Hematopoietic multipotent progenitor cell treated with erythropoietin and hydrocortisone succinate and interleukin-3 and kit ligand, for 4 days (in vitro differentiated cells): ENCODE data around the gene MOCS2.
"Not testable (repeated sequence)": the region's sequence is repeated elsewhere in the genome, so short reads cannot be mapped to it uniquely, and the experiment has no call there.

Experiments used
- DNase-seq: peaks from one replicate; pipeline ENCODE4 v3.0.0-alpha.2; 2015

MOCS2 gene, protein sequence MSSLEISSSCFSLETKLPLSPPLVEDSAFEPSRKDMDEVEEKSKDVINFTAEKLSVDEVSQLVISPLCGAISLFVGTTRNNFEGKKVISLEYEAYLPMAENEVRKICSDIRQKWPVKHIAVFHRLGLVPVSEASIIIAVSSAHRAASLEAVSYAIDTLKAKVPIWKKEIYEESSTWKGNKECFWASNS

DNA sequence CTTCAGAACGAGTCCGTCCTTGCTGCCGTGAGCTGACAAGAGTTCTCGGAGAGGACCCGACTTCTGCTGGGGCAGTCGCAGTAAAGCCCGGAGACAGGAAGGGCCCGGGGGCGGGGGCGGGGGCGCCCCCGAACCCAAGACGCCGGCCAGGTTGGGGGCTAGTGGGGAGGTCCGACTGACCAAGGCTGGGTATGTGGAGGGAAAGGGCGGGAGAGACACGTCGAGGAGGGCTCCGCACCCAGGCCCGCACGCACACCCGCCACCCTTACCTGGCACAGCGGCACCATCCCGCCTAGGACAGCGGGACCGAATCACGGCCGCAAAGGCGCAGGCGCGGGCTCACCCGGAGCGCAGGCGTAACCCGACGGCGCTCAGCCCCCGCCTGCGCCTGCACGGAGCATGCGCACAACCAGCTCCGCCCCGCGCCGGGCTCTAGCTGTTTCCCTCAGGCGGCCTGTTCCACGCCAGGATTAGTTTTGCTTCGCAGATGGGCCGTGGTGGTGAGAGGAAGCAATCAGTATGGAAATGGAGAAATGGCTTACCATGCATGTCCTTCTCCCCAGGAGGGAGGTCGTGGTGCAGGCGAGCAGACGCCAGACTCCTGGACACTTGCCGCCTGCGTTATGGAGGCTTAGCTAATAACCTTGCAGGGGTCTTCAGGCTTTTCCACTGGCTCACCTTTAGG lies at the start of gene MOCS2:
Gene MOCS2 (minus strand): TSS at position 315 of the 685 bp plus-strand sequence. CDS start 2,583 bp downstream, outside the sequence.
- DNase-seq: peak; percentile 95

DNA sequence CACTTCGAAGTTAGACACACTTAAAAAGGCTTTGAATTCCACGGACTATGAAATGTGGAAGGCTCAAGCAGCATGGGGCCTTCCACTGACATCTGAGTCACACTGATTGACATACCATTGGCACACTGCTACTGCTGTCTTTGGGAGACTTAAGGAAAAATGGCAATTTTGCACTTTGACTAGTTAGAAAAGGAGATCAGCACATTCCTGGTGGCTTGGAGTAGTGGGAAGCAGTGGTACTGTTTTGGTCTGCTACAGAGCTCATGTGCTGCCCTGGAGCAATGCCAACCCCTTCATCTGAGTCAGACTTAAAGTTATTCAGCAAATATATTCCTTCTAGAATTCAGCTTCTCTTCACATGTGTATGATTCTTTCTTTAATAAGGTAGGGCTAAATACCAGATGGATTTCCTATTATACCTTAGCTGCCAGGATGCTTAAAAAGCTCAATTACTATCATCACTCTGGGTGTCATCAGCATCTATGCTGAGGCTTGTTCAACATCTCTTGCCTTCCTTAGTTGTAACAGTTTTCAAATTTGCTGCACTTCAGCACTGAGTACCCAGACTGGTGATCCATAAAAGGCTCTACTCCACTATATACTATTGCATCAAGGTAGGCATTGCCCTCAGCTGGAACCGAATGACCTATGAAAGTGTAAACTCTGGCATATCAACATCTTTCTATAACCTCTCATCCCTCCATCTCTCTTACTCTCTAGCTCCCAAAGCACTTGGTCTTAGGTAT lies 42.3 kb upstream of the MOCS2 start:
- DNase-seq: no peak

DNA sequence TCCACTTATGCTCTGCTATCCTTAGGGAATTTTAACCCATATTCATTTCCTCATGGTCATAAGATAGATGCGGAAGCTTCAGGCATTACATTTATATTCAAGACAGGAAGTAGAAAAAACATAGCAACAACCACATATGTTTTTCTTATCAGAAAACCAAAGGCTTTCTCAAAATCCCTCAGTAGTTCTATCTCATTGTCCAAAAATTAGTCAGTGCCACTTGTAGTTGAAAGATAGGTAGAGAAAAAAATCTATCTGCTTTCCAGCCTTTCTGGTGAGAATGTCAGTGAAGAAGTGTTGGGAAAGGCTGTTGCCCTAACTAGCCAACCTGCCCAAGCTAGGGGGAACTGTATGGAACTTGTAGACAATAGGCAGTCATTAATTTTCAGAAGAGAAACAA lies 23.5 kb upstream of the MOCS2 start:
- DNase-seq: peak; percentile 74

DNA sequence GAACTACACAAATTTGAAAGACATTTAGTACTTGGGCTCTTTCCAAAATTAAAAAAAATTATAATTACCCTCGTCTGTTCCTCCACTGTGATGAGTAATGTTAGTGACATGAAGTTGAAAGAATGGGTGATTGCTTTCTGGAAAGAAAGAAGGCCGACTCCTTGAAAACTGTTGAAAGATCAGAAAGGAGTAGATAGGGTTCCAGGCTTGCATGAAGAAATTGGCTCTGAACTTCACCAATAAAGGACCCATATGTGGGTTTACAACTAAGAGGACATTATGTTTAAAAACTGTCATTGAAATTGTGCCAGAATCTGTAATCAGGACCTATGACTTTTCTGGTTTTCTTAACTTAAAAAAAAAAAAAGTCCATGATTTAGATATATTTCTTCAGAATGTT lies 20.7 kb upstream of the MOCS2 start:
- DNase-seq: no peak

DNA sequence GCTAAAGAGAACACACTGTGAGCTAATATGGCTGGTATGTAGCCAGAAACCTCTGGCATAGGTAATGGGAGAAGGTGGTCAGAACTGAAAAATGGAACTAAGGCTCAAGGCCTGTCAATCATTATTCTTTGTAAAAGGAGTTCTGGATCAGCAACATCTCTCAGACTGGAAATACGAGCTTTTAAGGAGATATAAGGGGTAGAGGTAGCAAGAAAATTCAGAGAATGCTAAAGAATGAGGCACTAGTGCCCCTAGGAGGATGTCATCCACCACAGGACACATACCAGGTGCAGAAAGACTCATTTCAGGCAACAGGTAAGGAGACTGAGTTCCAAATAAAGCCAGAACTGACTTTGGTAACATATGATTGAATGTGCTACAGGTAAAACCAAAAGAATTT lies 18.9 kb upstream of the MOCS2 start:
- no peak for DNase-seq

DNA sequence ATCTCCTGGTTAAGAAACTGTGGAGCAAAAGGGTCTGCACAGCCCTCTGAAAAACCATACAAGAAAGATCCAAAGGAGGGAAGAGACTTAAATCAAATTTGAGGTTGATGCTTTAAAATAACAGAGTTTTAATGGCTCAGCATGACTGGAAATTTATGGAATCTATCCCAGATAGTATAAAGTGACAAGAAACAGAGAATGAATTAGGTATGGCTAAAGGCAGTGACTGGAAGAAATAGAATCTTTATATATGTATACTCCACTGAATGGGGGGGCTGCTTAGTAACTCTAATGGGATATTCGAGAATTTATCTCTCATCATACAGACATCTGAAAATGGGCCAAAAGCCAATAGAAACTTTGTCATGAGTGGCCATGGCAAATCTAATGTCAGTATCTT lies 17.6 kb upstream of the MOCS2 start:
- no peak for DNase-seq

DNA sequence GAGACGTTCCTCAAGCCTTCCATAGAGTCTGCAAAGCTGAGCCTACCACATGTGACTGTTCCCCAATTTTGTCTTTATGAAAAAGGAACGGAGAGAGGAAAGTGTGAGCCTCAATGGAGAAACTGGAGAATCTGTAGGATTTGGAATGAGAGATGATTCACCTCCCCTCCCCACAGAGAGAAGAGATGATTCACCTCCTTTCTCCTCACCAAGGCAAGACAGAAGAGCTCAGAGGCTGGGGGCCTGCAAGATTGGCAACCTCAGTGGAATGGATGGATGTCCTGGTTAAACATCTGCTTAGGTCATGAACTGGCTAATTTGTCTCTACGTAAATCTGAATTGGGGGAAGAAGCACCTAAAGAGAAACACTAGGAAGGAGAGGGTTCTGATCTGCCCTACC lies 17.0 kb upstream of the MOCS2 start:
- DNase-seq: no peak

DNA sequence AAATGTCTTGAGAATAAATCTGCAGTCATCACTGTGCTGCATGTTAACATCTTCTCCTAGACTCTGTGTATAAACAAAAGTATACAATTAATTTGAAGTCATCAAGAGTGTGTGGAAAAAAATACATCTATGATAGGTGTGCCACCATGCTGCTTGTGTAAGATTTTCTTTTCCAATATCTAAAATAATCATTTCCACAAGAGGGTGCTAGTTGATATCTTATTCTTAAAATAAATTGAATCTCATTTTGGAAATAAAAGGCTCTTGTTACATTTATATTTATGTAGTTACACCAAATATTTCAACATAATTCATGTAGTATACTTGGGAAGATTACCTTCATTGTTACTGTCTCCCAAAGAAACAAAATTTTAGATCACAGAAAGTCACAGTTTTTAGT lies 14.1 kb upstream of the MOCS2 start:
- peak; percentile 52 for DNase-seq

DNA sequence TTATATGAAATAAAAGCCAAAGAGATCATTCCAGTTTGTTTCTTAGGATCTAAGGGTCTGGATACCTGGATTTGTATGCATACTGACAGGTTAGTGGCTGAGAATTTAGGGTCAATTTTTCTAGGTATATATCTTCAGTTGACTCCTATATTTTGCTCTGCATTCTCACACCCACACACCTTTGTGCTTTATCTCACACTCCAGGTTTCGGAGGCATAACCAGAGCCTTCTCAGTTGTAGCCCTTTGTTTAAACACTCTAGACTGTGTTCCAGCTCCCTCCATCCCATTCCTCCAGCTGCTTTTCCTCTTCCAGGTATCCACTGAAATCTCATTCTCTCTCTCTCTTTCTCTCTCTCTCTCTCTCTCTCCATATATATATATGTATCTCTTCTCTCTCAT lies 10.6 kb upstream of the MOCS2 start:
- no peak for DNase-seq

DNA sequence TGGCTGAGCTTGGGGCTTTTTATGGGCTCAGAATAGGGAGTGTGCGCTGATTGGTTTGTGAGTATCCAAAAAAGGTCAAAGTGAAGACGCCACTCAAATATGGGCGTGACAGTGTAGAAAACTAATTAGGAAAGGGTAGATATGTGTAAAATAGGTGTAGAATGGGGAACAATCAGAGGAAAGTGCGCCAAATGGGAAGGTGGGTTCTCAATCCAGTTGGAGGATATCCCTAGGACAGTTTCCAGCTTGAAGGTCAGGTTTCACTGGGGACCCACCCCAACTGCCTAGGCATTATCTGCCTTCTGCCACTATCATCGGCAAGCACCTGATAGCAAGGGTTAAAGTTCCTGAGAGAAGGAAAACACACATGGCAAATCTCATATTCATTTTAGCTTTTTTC lies 9.3 kb upstream of the MOCS2 start:
- DNase-seq: no peak

DNA sequence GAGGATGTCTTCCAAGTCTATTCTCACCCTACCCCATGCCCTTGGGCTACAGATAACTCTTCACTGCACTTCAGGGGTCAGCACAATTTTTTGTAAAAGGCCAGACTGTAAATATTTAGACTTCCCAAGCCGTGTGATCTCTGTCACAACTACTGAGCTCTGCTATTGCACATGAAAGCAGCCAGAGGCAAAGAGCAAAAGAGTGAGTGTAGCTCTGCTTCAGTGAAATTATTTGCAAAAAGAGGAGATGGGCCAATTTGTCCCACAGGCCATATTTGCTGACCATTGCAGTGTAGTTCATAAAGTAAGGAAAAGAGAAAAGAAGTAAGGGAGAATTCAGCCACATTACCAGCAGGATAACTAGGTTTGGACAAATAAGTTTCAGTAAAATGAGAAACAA lies 7.0 kb upstream of the MOCS2 start:
- no peak for DNase-seq

DNA sequence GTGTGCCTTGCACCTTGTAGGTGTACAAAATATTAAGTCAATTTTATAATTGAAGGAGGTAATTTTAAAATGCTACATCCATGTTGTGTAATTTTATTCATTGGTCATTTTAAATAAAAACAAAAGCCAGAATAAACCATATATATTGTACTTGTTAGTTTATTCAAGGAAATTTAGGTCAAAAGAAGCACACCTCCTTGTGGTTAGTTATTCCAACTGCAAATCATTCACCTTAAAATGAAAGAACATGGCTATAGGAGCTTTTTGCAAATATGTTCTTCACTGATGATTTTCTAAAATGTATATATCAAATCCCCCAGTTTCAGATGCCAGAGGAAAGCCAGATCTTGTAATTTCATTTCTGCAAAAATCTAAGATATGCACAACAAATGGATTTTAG lies 5.4 kb upstream of the MOCS2 start:
- peak; percentile 39 for DNase-seq

DNA sequence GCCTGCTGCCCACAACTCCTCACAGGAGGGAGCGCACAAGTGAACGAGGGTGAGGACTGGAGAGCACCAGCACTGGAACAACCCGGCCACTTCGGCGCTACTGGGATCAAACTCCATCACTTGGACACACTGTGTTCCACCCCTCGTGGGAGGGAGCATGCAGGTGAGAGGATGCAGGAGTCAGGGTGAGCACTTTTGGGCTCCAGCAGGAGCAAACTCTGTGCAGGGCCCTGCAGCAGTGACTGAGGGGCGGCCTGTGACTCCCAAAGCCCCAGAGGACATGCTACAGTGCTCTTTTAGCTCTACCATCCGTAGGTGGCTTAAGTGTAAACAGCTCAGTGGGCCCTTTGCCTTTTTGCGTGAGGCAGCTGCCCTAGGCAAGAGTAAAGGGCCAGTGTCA lies 4.4 kb upstream of the MOCS2 start:
- DNase-seq: no peak

DNA sequence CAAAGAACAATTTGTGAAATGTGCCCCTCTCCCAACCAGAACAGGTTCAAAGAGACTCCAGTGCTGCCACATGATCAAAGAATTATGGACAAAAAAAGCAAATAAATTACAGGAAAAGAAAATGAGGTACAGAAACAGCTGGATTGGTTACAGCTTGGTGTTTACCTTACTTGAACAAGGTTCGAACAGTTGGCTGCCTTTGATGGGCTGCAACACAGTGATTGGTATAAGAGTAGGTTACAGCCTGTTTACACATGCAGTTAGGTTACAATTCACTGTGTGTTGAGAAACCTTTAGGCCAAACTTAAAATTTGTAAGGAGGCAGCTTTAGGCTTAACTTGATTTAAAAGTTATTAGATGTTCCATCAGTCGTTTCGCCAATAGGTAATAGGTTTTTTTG lies 3.4 kb upstream of the MOCS2 start:
- no peak for DNase-seq

DNA sequence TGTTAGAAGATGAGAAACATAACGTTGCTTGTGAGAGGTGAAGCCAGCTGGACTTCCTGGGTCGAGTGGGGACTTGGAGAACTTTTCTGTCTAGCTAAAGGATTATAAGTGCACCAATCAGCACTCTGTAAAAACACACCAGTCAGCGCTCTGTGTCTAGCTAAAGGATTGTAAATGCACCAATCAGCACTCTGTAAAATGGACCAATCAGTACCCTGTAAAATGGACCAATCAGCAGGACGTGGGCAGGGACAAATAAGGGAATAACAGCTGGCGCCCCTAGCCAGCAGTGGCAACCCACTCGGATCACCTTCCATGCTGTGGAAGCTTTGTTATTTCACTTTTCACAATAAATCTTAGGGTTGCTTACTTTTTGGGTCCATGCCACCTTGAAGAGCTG lies 2.8 kb upstream of the MOCS2 start:
- not testable (repeated sequence) for DNase-seq

DNA sequence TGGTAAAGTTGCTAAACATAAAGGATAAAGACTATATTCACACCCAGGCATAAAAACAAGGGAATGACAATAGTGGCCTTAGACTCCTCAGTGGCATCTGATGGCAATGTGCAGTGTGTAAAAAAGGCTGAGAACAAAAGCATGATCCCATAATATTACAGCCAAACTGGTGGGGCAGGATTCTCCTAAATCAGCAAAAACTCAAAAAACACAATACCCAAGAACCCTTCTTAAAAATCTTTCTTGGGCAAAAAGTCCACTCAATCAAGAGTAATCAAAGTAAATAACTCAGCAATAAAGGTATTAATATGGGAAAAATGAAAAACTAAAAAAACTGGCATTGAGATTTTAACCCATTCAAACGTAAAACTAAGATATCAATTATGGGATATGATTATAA lies 1.6 kb upstream of the MOCS2 start:
- DNase-seq: no peak

DNA sequence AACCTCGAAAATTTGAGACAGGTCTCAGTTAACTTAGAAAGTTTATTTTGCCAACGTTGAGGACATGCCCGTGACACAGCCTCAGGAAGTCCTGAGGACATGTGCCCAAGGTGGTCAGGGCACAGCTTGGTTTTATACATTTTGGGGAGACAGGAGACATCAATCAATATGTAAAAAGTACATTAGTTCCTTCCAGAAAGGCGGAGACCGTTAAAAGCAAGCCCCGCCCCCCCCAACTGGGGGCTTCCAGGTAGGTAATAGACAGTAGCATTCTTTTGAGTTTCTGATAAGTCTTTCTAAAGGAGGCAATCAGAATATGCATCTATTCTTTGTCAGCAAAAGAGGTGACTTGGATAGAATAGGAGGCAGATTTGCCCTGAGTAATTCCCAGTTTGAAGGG lies 599 bp upstream of the MOCS2 start:
- no peak for DNase-seq

DNA sequence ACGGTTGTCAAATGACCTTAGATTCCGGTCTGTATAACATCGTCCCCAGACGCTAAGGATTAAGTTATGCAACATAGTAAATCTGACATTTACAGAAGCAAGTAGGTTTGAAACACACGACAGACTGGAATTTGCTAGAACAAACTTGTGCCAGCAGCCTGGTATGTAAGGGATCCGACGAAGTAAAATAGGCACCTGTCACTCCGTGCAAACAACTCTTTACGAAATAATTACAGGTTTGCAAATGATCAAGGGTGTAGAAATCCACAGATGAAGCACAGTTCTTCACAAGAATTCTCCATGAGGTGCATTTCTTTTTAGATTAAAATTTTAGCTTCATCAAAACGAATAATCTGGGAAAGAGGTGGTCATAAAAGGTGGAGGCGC lies 508 bp downstream of the MOCS2 start:
- DNase-seq: peak; percentile 39

DNA sequence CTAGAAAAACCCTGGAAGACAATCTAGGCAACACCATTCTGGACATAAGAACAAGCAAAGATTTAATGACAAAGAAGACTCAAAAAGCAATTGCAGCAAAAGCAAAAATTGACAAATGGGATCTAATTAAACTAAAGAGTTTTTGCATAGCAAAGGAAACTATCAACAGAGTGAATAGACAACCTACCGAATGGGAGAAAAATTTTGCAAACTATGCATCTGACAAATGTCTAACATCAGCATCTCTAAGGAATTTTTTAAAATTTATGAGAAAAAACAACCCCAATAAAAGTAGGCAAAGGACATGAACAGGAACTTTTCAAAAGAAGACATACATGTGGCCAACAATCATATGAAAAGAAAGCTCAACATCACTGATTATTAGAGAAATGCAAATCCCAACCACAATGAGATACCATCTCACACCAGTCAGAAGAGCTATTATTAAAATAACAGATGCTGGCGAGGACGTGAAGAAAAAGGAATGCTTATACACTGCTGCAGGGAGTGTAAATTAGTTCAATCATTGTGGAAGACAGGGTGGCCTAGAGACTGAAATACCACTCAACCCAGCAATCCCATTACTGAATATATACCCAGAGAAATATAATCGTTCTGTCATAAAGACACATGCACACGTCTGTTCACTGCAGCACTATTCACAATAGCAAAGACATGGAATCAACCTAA lies 3.8 kb downstream of the MOCS2 start:
- no peak for DNase-seq

DNA sequence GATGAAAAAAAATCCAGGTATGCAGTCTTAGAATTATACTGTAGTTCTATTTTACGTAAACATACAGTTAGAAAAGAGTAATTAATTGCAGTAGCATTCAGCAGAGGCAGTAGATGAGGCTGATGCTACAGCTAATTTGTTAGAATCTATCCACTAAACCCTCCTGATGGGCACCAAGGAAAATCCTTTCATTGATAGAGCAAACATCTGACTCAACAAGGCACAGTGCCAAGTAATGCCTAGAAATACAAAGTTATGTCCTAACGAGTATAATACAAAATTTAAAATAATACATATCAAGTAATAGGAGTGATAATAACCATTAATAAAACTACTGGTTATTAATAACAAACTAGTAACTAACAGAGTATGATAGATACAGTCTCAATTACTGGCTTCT lies 9.0 kb downstream of the MOCS2 start:
- DNase-seq: no peak

DNA sequence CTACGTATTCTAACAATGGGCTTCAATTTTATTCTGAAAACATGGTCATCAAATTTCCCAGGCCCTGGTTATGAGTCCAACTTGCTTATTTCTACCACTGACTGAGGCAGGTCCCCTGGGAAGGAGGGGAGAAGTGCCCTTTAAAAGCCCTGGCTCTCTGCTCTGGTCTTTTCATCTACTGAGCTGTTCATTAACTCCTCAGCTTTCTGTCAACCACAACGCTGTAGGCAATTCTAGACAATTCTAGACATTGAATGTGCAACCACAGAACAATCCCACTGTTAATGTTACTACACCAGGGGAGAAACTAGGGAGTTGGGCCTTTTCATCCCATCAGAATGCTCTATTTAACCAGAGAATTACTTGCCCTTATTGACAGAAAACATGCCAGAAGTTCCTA lies 10.0 kb downstream of the MOCS2 start:
- DNase-seq: no peak

DNA sequence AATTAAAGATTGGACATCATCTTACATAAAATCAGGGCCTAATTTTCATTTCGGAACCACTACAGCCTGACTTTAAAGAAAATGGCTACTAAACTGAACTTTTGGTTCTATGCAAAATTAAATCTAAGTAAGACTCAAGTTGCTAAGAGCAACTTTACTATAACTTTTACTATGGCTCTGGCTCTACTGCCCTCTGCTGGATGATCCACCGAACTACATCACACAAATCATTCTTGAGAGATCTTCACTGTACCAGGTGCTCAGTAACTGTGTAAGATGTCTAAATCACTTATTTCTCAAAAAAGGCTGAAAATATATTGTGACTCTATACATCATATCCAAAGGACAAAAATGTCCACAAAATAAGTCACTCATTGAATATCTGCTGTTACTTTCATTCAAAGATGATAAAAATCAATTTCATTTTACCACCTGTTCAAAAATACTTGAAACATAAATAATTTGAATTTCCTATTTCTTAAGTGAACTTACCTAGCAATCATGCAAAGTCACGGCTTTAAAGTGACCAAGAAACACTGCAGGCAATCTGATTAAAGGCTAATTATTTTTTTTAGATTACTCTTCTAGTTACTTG lies 13.5 kb downstream of the MOCS2 start:
- peak; percentile 80 for DNase-seq

DNA sequence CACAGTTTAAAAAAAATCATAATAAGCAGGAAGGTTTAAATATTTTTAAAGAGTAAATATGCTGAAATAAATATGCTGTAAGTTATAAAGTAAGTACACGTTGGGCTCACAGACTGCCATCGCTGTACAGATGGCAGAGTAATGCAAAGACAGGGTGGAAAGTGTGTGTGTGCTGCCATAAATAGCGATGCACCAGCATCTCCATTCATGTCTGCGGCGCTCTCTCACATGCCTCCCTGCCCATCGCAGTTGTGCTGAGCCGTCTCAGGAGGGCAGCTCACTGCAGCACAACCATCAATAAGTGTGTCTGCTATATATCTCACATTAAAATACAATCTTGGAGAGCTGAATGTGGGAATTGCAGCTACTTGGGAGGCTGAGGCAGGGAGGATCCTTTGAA lies 14.3 kb downstream of the MOCS2 start:
- DNase-seq: no peak
